Measurements from ENCODE around the gene C1orf94.
"Not testable (repeated sequence)": the region's sequence is repeated elsewhere in the genome, so short reads cannot be mapped to it uniquely, and the experiment has no call there.

C1orf94 gene

GRCh38 chr1:34164771-34165391, 11.8 kb upstream of the C1orf94 start, which contains the start of gene CSMD2:
TSS of gene CSMD2 (minus strand) at chr1:34165230. CDS start at chr1:34165097, 133 bp downstream.
- ATAC-seq (no peak), DNase-seq (no peak)

DNA sequence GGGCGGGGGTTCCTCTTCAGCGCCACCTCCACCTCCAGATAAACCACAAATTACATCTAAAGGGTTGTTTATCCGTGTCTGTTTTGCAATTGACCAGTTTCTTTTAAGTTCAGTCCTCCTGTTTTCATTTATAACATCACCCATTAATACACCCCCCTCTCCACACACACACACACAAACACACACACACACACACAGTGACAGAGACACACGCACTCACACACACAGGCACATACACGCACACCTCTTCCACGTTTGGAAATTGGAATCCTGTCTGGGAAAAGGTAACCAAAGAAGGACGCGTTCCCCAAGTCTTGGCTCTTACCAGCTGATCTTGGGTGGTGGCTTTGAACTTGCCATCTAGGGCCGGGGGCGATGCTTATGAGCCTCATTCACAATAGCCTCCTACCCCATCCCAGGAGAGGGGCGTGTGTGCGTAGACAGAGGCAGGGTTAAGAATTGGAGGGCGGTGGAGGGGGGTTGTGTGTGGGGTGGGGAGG, 11.2 kb upstream of the C1orf94 start:
- DNase-seq, result no peak
- no peak for ATAC-seq

DNA sequence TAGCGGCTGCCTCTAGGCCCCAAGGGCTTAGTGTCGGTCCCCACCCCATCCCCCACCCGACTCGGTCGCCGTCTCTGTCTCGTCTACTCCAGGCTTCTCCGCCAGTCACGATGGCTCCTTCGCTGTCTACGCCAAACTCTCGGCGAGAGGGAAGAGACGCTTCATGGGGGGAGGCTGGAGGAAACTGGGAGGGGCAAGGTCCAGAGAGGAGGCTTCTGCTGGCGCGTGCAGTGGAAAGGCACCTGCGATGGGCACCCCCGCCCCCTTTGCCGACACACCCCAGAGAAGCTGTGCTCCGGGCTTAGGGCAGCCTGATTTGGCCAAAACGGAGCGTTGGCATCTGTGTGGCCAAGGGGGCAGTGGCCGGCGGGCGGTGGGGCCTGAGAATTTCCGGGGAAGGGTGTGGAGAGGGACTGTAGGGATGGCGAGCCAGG, 10.5 kb upstream of the C1orf94 start:
- no peak for ATAC-seq
- no peak for DNase-seq

DNA sequence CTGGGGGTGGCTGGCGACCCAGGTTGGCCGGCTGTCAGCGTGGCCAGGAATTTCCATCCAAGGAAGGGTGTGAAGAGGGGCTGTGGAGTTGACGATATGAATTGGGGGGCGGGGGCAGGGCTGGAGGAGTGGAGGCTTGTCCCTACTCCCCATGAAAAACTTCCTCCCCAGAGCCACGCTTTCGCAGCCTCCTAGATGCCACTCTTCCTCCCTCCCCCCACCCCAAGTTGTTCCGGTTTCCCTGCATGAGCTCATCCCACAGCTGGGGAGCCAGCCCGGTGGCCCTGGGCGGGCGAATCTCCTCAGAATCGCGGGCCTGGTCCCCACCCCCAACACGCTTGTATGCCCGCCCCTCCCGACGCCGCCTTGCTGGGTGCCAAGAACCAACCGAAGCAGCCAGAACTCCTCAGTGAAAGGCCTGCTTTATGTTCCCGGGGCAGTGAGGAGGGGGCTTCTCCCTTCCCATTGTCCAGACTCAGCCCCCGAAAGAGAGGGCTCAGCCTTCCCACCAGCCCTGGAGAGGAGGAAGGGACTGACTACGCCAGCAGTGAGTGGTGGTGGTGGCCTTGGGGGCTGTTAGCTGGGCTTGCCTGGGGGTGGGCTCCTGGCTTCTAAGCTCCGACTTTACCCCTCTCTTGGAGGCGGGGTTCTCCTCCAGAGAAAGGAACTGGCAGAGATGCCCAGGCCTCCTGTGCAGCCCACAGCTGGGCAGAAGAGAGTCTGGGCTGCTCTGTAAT, 9.9 kb upstream of the C1orf94 start:
- DNase-seq (no peak), ATAC-seq (no peak)

GRCh38 chr1:34167389-34167788, 9.3 kb upstream of the C1orf94 start:
- DNase-seq, result no peak
- ATAC-seq, result no peak

DNA sequence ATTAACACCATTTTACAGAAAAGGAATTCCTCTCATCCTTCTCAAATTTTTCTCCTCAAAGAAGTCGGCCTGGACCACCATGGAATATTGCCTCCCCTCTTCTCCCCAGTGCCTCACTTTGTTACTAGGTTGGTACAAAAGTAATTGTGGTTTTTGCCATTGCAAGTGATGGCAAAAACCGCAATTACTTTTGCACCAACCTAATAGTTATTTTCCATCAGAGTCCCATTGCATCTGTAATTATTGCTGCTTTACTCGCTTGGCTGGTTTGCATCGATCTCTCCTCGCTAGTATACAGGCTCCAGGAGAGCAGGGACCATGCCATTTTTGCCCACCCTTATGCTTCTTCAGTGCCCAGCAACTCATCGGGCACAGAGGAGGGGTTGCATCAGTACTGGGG, 963 bp upstream of the C1orf94 start:
- DNase-seq (no peak), ATAC-seq (no peak)

DNA sequence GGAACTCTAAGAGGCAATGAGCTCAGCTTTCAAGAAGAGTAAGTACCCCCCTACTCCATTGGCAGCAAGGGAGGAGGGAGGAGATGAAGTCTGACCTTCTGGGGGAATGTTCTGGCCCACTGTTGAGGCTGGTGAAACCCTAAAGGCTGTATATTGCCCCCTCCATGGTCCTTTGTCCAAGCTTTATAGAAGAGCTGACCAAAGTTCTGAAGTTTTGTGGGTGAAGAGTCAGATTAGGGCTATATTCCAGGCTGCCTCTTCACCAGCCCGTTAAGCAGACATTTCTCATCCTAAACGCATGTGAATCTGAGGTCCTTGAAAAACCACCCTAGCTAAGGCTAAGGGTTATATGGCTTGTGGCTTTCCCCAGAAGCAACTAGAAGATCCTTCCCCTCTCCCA, 1.4 kb downstream of the C1orf94 start:
- DNase-seq (no peak), ATAC-seq (no peak)

DNA sequence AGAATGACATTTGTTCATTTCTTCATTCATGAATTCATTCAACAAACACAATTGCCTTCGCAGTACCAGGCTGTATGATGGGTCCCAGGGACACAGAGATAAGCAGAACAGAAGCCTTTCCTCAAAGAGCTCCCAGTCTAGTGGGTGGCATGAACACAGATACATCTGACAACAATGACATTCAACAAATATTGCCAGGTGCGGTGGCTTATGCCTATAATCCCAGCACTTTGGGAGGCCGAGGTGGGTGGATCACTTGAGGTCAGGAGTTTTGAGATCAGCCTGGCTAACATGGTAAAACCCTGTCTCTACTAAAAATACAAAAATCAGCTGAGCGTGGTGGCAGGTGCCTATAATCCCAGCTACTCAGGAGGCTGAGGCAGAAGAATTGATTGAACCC, 6.7 kb downstream of the C1orf94 start:
- ATAC-seq, DNase-seq: not testable (repeated sequence)

DNA sequence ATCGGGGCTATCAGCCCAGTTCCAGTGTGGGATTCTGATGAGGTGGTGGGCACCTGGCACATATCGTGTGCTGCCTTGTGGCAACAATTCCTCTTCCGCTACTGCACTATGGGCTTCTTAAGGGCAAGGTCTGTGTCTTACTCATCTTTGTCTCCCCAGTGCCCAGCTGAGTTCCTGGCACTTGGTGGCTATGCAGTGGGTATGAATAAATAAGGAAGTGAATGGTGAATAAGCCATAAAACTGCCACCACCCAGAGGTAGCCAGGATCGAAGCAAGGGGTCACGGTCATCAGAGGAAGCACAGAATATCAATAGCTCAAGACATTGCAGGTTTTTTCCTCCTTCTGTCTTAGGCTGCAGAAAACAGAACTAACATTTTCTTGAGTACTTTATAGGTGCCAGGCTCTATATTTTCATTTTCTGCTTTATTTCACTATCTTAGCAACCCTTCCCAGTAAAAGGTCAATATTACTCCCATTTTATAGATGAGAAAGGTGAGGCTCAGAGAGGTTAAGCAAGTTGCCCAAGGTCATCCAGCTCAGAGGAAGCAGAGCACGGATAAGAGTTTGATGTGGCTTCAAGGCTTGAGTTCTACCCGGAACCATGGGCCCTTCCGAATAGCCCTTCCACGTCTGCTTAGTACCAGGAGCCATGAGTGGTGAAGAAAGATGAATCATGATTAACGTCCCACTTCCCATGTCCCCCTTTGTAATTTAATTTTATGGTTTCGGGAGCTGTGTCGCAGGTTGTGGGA, 10.2 kb downstream of the C1orf94 start:
- ATAC-seq (no peak), DNase-seq (no peak)

GRCh38 chr1:34188418-34188817, 11.7 kb downstream of the C1orf94 start:
- DNase-seq (no peak), ATAC-seq (no peak)

GRCh38 chr1:34188985-34189384, 12.3 kb downstream of the C1orf94 start:
- ATAC-seq (peak; percentile 28), DNase-seq (no peak)

DNA sequence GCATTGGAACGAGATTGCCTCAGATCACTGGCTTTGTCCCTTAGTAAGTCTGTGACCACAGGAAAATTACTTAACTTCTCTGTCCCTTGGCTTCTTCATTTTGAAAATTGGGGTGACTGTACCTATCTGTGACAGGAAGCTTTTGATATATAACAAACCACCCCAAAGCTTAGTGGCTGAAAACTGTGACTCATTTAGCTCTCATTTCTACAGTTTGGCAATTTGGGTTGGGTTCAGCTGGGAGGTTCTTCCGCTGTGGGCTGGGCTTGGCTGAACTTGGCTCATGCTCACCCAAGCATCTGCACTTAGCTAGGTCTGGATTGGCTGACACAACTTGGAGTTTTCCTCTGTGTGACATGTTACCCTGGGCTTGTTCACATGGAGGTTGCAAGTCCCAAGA, 14.0 kb downstream of the C1orf94 start:
- DNase-seq, result no peak
- no peak for ATAC-seq

DNA sequence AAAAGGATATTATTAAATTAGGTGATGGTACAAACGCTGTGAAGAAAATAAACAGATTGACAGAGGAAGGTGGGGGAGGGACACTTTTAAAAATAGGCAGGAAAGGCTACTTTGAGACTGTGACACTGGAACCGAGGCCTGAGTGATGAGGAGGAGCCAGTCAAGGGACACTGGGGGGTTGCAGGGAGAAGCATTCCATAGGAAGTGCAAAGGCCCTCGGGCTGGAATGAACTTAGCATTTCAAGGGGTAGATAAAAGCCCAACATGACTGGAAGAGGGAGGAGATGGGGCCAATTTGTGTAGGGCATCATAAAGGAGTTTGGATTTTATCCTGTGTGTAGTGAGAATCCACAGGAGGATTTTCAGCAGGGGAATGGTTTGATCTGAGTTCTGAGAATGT, 15.9 kb downstream of the C1orf94 start:
- no peak for ATAC-seq
- no peak for DNase-seq

DNA sequence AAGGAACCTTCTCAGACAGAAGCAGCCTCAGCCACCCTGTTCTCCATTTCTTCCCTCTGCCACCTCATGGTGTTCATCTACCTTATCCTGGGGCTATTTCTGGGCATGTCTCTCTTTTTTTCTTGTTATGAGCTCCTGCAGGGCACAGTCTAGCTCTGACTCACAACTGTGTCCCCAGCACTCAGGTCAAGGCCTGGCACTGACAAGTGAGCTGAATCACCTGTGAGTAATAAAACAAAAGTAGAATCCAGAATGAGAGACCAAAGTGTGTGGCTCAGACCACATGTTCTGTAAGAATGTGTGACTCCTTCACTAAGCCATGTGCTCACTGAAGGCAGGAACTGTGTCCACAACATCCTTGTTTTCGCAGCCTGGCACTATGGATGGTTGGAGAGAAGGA, 23.2 kb downstream of the C1orf94 start:
- ATAC-seq (peak; percentile 47), DNase-seq (no peak)

- ATAC-seq (no peak), DNase-seq (no peak)
Observed at GRCh38 chr1:34212673-34213072, 36.0 kb downstream of the C1orf94 start.

DNA sequence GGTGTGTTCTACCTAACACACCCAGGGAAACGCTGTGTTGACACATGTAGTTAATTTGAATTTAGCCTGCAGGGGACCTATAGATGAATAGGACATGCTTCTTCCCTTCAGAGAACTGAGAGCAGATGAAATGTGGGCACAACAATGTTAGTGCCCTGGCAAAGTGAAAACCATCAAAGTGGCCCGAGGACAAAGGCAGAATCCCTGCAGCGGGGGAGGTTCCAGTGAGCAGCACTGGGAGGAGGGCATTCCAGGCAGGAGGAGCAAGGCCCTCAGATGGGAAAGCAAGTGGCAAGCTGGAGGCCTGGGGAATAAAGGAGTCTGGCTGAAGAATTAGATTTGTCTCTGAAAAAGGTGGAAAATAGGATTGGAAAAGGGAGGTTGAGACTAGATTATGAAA, 37.2 kb downstream of the C1orf94 start:
- ATAC-seq (no peak), DNase-seq (no peak)

DNA sequence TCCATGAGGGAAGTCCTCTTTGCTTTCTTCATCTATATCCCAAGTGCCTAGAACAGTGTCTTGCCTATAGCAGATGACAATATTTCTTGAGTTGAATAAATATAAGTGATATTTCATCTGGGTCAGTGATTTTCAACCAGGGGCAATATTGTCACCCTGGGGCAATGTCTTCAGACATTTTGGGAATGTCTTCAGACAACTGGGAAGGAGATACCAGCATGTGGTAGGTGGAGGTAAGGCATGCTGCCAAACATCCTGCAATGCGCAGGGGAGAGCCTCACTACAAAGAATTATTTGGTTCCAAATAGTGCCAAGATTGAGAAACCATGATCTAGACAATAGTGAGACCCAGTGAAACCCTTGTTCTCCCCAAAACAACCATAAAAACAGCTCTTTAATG, 54.7 kb downstream of the C1orf94 start:
- DNase-seq (no peak), ATAC-seq (no peak)

DNA sequence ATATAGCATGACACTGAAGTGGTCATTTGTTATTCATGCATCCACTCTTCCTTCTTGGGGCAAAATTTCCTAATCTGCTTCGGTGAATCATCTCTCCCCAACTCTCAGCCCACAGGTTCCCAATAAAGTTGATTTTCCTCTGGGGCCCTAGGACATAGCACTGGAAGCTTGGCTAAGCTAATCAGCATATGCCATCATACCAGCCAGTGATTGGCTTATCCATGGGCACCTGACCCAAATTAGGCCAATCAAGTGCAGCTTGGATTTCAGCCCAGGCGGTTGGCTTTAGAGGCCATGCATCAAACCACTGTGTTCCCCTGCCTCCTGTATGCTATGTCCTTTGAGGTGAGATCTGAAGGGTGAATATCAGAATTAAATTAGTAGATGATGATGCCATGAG, 58.9 kb downstream of the C1orf94 start:
- DNase-seq (no peak), ATAC-seq (no peak)

DNA sequence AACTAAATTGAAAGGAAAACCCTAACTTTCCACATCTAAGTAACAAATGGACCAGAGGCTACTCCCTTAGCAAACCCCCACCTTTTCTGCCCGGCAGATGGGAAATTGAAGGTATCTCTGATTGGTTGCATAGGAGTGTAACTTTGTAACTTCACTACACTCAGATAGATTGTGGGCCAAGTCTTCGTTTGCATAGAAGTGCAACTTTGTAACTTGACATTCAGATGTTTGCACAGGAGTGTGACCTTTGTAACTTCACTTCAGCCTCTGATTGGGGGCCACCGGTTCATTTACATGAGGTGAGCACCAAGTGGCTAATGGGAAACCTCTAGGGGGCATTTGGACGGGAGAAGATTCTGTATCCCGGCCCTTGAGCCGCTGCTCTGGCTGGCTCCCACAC, 59.4 kb downstream of the C1orf94 start:
- ATAC-seq, result no peak
- DNase-seq, result no peak

GRCh38 chr1:34237151-34237815, 60.6 kb downstream of the C1orf94 start:
- ATAC-seq (no peak), DNase-seq (no peak)

DNA sequence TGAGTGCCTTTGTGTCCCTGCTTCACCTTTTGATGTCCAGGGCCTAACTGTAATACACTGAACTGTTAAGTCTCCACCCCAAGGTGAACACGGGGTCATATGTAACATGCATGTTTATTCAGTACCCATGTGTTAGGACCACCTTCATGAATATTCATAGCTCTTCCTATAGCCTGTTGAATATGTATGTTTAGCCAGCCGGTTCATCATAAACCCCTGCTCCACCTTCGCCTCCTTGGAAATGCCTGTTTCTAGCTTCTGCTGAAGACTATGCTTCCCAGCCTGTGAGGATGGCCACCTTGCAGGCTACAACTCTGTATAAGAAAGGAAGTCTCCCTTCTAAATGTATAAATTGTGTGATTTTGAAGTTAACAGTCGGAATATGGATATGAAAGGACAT, 69.3 kb downstream of the C1orf94 start:
- DNase-seq (no peak), ATAC-seq (no peak)

DNA sequence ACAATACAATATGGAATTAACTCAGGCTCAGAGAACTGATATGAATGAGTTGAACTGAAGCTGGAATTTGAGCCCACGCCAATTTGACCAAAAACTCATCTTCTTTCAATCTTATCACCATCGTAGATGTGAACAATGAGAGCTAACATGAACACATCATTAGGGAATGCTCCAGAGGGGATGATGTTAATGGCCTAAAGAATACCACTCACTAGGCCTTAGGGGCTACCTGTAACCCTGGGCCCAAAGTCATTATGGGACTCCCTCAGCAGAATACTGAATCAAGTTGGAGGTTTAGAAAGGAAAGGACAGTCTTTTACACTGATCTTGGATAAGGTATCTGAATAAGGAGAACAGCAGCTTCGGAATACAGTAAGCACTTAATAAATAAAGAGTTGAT, 73.6 kb downstream of the C1orf94 start:
- ATAC-seq (no peak), DNase-seq (no peak)

Data from stimulated activated naive CD8-positive, alpha-beta T cell treated with anti-CD3 and anti-CD28 coated beads, Interleukin-15, Interleukin-2, amounts not matched to agents 100 U/mL and 50 U/mL, for 24 hours (primary cell).